Osteoblast (primary cell): ENCODE measurements around the gene MAPKAP1. TPM values are rescaled to one million over a fixed set of nuclear protein-coding genes. Genes with fewer than 3 reads are reported as not detected.
A peak's percentile ranks its signal among the peaks of the same experiment; 100 is the strongest.

Experiments used
- DNase-seq: peaks from one replicate; pipeline ENCODE4 v3.0.0; 2011; ENCODE audit warnings: low spot score, mixed read lengths; ENCODE audit not compliant: insufficient read length; ENCODE audit errors: missing footprints
- H2AFZ ChIP-seq: 2 replicates; pipeline ENCODE4 v1.6.0; 2011; ENCODE audit warnings: mild to moderate bottlenecking, low read length
- H3K27ac ChIP-seq: 2 replicates; pipeline ENCODE4 v1.5.1; 2011; ENCODE audit warnings: mild to moderate bottlenecking, low read depth, low read length, moderate library complexity
- H3K27me3 ChIP-seq: 2 replicates; pipeline ENCODE4 v1.6.0; 2012; ENCODE audit warnings: mild to moderate bottlenecking, control low read depth, inconsistent platforms, low read length, moderate library complexity; ENCODE audit not compliant: insufficient read depth
- H3K36me3 ChIP-seq: 2 replicates; pipeline ENCODE4 v1.5.1; 2011; ENCODE audit warnings: mild to moderate bottlenecking, low read length, control low read depth, moderate library complexity; ENCODE audit not compliant: insufficient read depth
- H3K4me1 ChIP-seq: 2 replicates; pipeline ENCODE4 v1.5.1; 2011; ENCODE audit warnings: mild to moderate bottlenecking, low read length, control low read depth, moderate library complexity; ENCODE audit not compliant: insufficient read depth
- H3K4me2 ChIP-seq: 2 replicates; pipeline ENCODE4 v1.6.0; 2011; ENCODE audit warnings: mild to moderate bottlenecking, low read length; ENCODE audit not compliant: insufficient read depth
- H3K4me3 ChIP-seq: fragments of 200-600 bp; sonication (generic); 3 replicates; pipeline ENCODE4 v1.5.1; 2012; ENCODE audit warnings: mild to moderate bottlenecking, low read length, inconsistent platforms; ENCODE audit not compliant: insufficient read depth
- H3K79me2 ChIP-seq: 2 replicates; pipeline ENCODE4 v1.6.0; 2012; ENCODE audit warnings: mild to moderate bottlenecking, low read length, control low read depth, inconsistent platforms; ENCODE audit not compliant: insufficient read depth
- H3K9me3 ChIP-seq: 2 replicates; pipeline ENCODE4 v1.5.1; 2011; ENCODE audit warnings: low read depth, low read length, control low read depth
- H4K20me1 ChIP-seq: 2 replicates; pipeline ENCODE4 v1.6.0; 2012; ENCODE audit warnings: mild to moderate bottlenecking, low read length, control low read depth; ENCODE audit not compliant: insufficient read depth
- small RNA-seq: library from RNA; depleted of rRNA; stranded (forward); fragments of <200 nt; gene quantifications from one replicate; pipeline ENCODE3, GENCODE V24; 2012
- total RNA-seq: library from RNA; depleted of rRNA; stranded (reverse); fragments of >200 nt; gene quantifications from 2 replicates; pipeline ENCODE4 v1.2.3, GENCODE V29; 2012
- TF ChIP-seq, protein P1 (sequence below): IDR thresholded peaks from 2 replicates; pipeline ENCODE4 v1.5.1; 2011; ENCODE audit warnings: mild to moderate bottlenecking, low read depth, low read length, moderate library complexity; ENCODE audit errors: extremely low read depth

The MAPKAP1 gene
- total RNA-seq, 1 donor, result 72.4 TPM

DNA sequence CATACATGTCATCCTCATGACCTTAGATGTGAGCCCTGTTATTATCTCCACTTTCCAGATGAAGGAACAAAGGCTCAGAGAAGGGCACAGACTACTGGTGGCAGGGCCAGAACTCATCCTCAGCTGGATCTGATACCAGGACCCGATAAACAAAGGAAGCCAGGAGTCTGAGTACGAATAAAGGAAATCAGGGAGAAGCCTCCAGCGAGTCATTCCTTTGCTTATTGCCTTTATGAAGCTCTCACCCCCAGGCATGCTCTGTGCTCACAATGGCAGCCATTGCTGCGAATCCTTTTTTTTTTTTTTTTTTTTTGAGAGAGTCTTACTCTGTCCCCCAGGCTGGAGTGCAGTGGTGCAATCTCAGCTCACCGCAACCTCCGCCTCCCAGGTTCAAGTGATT lies 315.3 kb downstream of the MAPKAP1 start:
- no peak overlapping the region for H3K4me3 ChIP-seq
- no peak overlapping the region for H3K27ac ChIP-seq
- no peak for DNase-seq
- TF ChIP-seq, protein P1, sequence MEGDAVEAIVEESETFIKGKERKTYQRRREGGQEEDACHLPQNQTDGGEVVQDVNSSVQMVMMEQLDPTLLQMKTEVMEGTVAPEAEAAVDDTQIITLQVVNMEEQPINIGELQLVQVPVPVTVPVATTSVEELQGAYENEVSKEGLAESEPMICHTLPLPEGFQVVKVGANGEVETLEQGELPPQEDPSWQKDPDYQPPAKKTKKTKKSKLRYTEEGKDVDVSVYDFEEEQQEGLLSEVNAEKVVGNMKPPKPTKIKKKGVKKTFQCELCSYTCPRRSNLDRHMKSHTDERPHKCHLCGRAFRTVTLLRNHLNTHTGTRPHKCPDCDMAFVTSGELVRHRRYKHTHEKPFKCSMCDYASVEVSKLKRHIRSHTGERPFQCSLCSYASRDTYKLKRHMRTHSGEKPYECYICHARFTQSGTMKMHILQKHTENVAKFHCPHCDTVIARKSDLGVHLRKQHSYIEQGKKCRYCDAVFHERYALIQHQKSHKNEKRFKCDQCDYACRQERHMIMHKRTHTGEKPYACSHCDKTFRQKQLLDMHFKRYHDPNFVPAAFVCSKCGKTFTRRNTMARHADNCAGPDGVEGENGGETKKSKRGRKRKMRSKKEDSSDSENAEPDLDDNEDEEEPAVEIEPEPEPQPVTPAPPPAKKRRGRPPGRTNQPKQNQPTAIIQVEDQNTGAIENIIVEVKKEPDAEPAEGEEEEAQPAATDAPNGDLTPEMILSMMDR, result no peak
- H2AFZ ChIP-seq, result no peak overlapping the region
- H3K9me3 ChIP-seq, result no peaks in the 10 kb centered on the region
- no peaks in the 10 kb centered on the region for H3K36me3 ChIP-seq
- H3K79me2 ChIP-seq, result no peaks in the 10 kb centered on the region
- H3K4me2 ChIP-seq, result no peak overlapping the region
- no peaks in the 10 kb centered on the region for H4K20me1 ChIP-seq
- H3K27me3 ChIP-seq, result no peaks in the 10 kb centered on the region
- H3K4me1 ChIP-seq, result no peaks in the 10 kb centered on the region

DNA sequence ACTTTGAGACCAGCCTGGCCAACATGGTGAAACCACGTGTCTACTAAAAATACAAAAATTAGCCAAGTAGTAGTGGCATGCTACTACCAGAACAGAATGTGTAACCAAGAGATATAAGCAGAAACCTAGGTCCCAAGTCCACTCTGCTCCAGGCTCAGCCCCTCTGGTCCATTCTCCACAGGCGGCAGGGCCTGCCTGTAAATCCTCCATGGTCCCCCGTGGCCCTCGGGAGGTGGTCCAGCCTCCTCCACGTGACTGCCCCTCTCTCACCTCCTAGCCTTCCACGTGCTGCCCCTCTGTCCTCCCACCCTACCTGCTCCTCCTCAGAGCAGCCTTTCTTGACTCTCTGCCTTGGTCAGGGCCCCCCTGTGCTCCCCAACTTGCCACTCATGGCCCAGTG lies 318.0 kb downstream of the MAPKAP1 start:
- TF ChIP-seq, protein P1, result no peak
- H3K9me3 ChIP-seq, result no peaks in the 10 kb centered on the region
- no peaks in the 10 kb centered on the region for H3K79me2 ChIP-seq
- H2AFZ ChIP-seq, result no peak overlapping the region
- H3K4me1 ChIP-seq, result no peaks in the 10 kb centered on the region
- H3K36me3 ChIP-seq, result no peaks in the 10 kb centered on the region
- H3K4me2 ChIP-seq, result no peak overlapping the region
- no peaks in the 10 kb centered on the region for H3K27me3 ChIP-seq
- no peak overlapping the region for H3K4me3 ChIP-seq
- no peaks in the 10 kb centered on the region for H4K20me1 ChIP-seq
- DNase-seq, result no peak
- no peak overlapping the region for H3K27ac ChIP-seq

DNA sequence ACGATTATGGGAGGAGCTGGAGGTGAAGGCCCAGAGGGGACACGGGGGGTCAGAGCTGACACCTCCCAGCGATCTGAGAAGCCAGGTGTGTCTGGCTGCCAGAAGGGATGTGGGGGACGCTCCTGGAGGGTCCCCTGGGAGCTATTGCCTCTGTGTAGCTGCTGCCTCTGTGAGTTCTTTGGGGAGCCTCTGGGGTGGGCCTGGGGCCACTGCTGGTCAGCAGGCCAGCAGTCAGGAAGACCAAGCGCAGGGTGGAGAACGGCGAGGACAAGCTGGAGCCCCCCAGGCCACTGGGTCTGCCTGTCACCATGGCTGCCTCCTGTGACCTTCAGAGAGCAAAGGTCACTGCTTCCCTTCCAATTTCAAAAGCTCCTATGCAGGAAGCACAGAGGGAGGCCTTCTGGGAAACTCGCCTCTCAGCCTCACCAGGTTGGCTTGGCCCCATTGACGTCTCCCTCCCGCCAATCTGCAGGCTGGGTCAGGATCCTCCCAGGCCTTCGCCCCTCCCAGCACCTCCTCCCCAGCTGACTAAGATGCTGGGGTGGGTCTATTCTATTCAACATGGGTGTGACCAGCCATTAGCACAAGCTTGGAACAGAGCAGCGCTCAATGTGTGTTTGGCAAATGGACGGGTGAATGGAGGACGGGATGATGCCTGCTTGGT lies 319.0 kb downstream of the MAPKAP1 start:
- Histone ChIP-seq H3K79me2 (no peaks in the 10 kb centered on the region), H3K4me1 (no peaks in the 10 kb centered on the region), H3K36me3 (no peaks in the 10 kb centered on the region), H3K27me3 (no peaks in the 10 kb centered on the region), H3K9me3 (no peaks in the 10 kb centered on the region), H4K20me1 (no peaks in the 10 kb centered on the region), H2AFZ (no peak overlapping the region), H3K4me3 (no peak overlapping the region), H3K27ac (no peak overlapping the region), H3K4me2 (no peak overlapping the region)
- TF ChIP-seq, protein P1, result no peak
- DNase-seq, result peak; percentile 66

Small RNA genes within 50 kb of the gene (small RNA-seq; reads per million reads assigned to genes)
- not detected for gene RF00017

Other genes starting within 250 kb of the MAPKAP1 start
- gene PBX3, start 40.2 kb upstream of the MAPKAP1 start, total RNA-seq, result 34.7 and 38.0 TPM in 2 replicates